Measurements from ENCODE around the gene FRRS1.

DNA sequence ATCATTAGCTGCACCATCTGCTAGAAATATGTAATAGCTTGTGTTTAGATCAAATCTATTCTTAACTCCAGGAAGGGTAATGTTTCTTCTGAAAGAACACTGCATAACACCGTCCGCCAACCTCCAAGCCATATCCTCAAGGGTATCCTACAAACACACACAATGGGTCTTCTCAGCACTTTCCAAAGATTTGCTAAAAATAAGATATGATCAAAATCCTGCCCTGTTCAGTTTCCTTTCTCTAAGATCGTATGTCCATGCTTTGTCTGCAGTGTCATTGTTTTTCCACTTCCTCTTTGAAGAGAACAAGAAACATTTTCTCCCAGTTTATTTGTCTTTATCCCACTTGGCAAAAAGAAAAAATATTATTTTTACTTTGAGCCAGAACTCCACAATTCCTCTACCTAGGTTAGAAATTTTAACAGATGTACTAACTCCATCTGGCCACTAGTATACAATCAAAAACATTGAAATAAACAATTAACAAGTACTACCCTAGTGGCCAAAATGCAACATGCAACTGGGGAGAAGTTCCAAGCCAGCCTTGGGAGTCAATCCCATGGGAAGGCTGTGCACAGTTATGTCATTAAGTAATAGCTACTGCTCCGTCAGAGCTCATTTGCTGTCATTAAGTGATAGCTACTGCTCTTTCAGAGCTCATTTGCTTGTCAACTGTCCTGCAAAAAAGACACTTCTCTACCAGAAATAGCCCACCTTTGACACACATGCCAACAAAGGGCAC lies 37.8 kb downstream of the FRRS1 start:
- TF ChIP-seq, protein P1, sequence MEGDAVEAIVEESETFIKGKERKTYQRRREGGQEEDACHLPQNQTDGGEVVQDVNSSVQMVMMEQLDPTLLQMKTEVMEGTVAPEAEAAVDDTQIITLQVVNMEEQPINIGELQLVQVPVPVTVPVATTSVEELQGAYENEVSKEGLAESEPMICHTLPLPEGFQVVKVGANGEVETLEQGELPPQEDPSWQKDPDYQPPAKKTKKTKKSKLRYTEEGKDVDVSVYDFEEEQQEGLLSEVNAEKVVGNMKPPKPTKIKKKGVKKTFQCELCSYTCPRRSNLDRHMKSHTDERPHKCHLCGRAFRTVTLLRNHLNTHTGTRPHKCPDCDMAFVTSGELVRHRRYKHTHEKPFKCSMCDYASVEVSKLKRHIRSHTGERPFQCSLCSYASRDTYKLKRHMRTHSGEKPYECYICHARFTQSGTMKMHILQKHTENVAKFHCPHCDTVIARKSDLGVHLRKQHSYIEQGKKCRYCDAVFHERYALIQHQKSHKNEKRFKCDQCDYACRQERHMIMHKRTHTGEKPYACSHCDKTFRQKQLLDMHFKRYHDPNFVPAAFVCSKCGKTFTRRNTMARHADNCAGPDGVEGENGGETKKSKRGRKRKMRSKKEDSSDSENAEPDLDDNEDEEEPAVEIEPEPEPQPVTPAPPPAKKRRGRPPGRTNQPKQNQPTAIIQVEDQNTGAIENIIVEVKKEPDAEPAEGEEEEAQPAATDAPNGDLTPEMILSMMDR (IDR thresholded peaks at IDR 0.05; ENCODE audit: low read length) = peak; percentile 36
- no peak for TF ChIP-seq EZH2phosphoT487 (IDR thresholded peaks at IDR 0.05; ENCODE audit: low read length)

All from MM.1S (cell line).